HTERT RPE-1 (cell line): ENCODE data around the gene EPHA6.
"Not testable (repeated sequence)": the region's sequence is repeated elsewhere in the genome, so short reads cannot be mapped to it uniquely, and the experiment has no call there.

Source experiments
- in situ Hi-C: fragments of 300-500 bp; cut with MboI; formaldehyde crosslinking; loops from 4 replicates; pipeline ENCODE4 v1.14.3; 2020; ENCODE audit warnings: low sequenced_read_pairs

Gene EPHA6

GRCh38 chr3:97409612-97410011 lies 595.2 kb downstream of the EPHA6 start:
- in situ Hi-C loops, result no loop called here

GRCh38 chr3:97421565-97421964 lies 607.2 kb downstream of the EPHA6 start:
- in situ Hi-C loops, result no loop called here

GRCh38 chr3:97425002-97425401 lies 610.6 kb downstream of the EPHA6 start:
- in situ Hi-C loops, result no loop called here

GRCh38 chr3:97430601-97431000 lies 616.2 kb downstream of the EPHA6 start:
- in situ Hi-C loops, result no loop called here

GRCh38 chr3:97432914-97433313 lies 618.5 kb downstream of the EPHA6 start:
- in situ Hi-C loops, result no loop called here

- in situ Hi-C loops, result no loop called here
Measured at GRCh38 chr3:97438131-97438530, 623.7 kb downstream of the EPHA6 start.

- in situ Hi-C loops, result no loop called here
Measured at GRCh38 chr3:97439373-97439772, 625.0 kb downstream of the EPHA6 start.

GRCh38 chr3:97464035-97464434 lies 649.6 kb downstream of the EPHA6 start:
- in situ Hi-C loops, result no loop called here

GRCh38 chr3:97470481-97470880 lies 656.1 kb downstream of the EPHA6 start:
- in situ Hi-C loops, result no loop called here

GRCh38 chr3:97479740-97480139 lies 665.3 kb downstream of the EPHA6 start:
- in situ Hi-C loops, result no loop called here

GRCh38 chr3:97480696-97481289 lies 666.4 kb downstream of the EPHA6 start:
- in situ Hi-C loops, result not testable (repeated sequence)

- in situ Hi-C loops, result no loop called here
Measured at GRCh38 chr3:97481416-97481815, 667.0 kb downstream of the EPHA6 start.

- in situ Hi-C loops, result no loop called here
Measured at GRCh38 chr3:97485206-97485605, 670.8 kb downstream of the EPHA6 start.

- in situ Hi-C loops, result no loop called here
Measured at GRCh38 chr3:97487587-97487986, 673.2 kb downstream of the EPHA6 start.

- in situ Hi-C loops, result no loop called here
Measured at GRCh38 chr3:97488741-97489140, 674.3 kb downstream of the EPHA6 start.

- in situ Hi-C loops, result no loop called here
Measured at GRCh38 chr3:97495896-97496295, 681.5 kb downstream of the EPHA6 start.

GRCh38 chr3:97497138-97497537 lies 682.7 kb downstream of the EPHA6 start:
- in situ Hi-C loops, result no loop called here

- in situ Hi-C loops, result no loop called here
Measured at GRCh38 chr3:97504463-97504862, 690.1 kb downstream of the EPHA6 start.

- in situ Hi-C loops, result no loop called here
Measured at GRCh38 chr3:97510795-97511194, 696.4 kb downstream of the EPHA6 start.

- in situ Hi-C loops, result no loop called here
Measured at GRCh38 chr3:97515076-97515475, 700.7 kb downstream of the EPHA6 start.

GRCh38 chr3:97530691-97531090 lies 716.3 kb downstream of the EPHA6 start:
- in situ Hi-C loops, result no loop called here

- in situ Hi-C loops, result not testable (repeated sequence)
Measured at GRCh38 chr3:97547573-97547972, 733.2 kb downstream of the EPHA6 start.

GRCh38 chr3:97550408-97550807 lies 736.0 kb downstream of the EPHA6 start:
- in situ Hi-C loops, result no loop called here
